Astrocyte of the cerebellum (primary cell): ENCODE data around the gene SYCP3.

Source experiments
- DNase-seq: peaks from one replicate; pipeline ENCODE4 v3.0.0-alpha.2; 2011; ENCODE audit warnings: low read depth
- H3K4me3 ChIP-seq: 2 replicates; pipeline ENCODE4 v1.5.1; 2011; ENCODE audit warnings: mild to moderate bottlenecking, low read depth, low read length, moderate library complexity
- CTCF ChIP-seq: IDR thresholded peaks from 2 replicates; pipeline ENCODE4 v1.5.1; 2012; ENCODE audit warnings: low read length, low read depth, moderate library complexity, mild to moderate bottlenecking; ENCODE audit errors: missing control alignments
- in situ Hi-C: cut with HindIII; loops from 2 replicates; pipeline ENCODE4 v1.10.0; 2017; ENCODE audit warnings: low sequenced_read_pairs

Gene SYCP3

GRCh38 chr12:101729842-101730241 is 9.4 kb downstream of the SYCP3 start:
- no peak overlapping the region for H3K4me3 ChIP-seq
- DNase-seq = no peak
- in situ Hi-C loops = no loop called here
- no peak for TF ChIP-seq CTCF

- no peak for TF ChIP-seq CTCF
- no peak overlapping the region for H3K4me3 ChIP-seq
- no peak for DNase-seq
- in situ Hi-C loops = no loop called here
These were observed 12.2 kb downstream of the SYCP3 start for GRCh38 chr12:101727098-101727497.

- DNase-seq = no peak
- in situ Hi-C loops = no loop called here
- TF ChIP-seq CTCF = no peak
- no peak overlapping the region for H3K4me3 ChIP-seq
These were observed 16.9 kb downstream of the SYCP3 start for GRCh38 chr12:101722392-101722791.

- no peak overlapping the region for H3K4me3 ChIP-seq
- no peak for TF ChIP-seq CTCF
- in situ Hi-C loops = no loop called here
- no peak for DNase-seq
These were observed 19.1 kb downstream of the SYCP3 start for GRCh38 chr12:101720118-101720517.

GRCh38 chr12:101719566-101719965 is 19.7 kb downstream of the SYCP3 start:
- TF ChIP-seq CTCF = no peak
- no peak overlapping the region for H3K4me3 ChIP-seq
- in situ Hi-C loops = no loop called here
- no peak for DNase-seq

- no peak for TF ChIP-seq CTCF
- H3K4me3 ChIP-seq = no peak overlapping the region
- in situ Hi-C loops = no loop called here
- DNase-seq = no peak
These were observed 24.3 kb downstream of the SYCP3 start for GRCh38 chr12:101714877-101715444.

- TF ChIP-seq CTCF = no peak
- in situ Hi-C loops = no loop called here
- DNase-seq = no peak
- H3K4me3 ChIP-seq = no peak overlapping the region
These were observed 25.3 kb downstream of the SYCP3 start for GRCh38 chr12:101713930-101714329.
